ENCODE measurements around the gene CUTA. TPM values are rescaled to one million over a fixed set of nuclear protein-coding genes. Genes with fewer than 3 reads are reported as not detected.
"Not testable (repeated sequence)": the region's sequence is repeated elsewhere in the genome, so short reads cannot be mapped to it uniquely, and the experiment has no call there.

Gene CUTA
- total RNA-seq, 1 donor from 2014 or later = 94.6 TPM

DNA sequence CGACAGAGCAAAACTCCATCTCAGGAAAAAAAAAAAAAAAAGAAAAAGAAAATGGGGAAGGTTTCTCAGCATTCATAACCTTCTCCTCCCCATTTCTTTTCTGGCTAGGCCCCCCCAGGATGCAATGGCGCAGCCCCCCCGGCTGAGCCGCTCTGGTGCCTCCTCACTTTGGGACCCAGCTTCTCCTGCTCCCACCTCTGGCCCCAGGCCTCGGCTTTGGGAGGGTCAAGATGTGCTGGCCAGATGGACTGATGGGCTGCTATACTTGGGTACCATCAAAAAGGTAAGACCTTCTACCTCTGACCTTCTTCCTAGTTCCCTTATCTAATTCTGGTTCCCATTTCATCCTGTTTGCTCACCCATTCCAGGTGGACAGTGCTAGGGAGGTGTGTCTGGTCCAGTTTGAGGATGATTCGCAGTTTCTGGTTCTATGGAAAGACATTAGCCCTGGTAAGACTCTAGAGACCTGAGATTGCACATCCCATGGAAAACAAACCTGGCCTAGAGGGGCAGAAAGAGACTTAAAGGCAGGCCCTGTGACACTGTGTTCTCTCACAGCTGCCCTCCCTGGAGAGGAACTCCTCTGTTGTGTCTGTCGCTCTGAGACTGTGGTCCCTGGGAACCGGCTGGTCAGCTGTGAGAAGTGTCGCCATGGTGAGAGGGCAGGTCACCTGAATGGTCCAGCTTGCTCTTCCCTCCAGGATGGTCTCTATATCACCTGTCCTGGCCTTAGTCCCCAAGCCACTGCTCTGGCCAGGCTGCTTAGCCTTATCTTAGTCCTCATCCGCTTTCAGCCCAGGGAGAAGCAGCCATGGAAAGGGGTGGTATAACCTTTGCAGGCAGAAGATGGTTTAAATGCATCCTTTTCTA lies 5.5 kb downstream of the CUTA start:
- intact Hi-C loops (cut with DNase I) = loop anchor here (10.0 kb wide), 1 partner anchor 282 kb away; no protein-coding TSS in a partner anchor
- DNase-seq (ENCODE audit: low spot score) = no peak

DNA sequence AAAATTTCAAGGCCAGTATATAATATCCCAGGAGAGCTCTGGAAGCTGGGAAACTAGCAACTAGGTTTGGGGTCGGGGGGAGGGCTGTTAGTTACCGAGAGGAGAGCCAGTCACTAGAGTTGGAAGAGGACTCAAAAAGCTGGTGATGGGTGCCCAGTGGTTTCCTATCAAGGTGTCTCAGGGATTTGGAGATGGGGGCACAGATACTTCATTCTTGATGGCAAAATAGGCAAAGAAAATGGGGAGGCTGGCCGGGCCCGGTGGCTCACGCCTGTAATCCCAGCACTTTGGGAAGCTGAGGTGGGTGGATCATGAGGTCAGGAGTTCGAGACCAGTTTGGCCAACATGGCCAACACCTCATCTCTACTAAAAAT lies 6.3 kb downstream of the CUTA start:
- intact Hi-C loops (cut with DNase I) = loop anchor here (10.0 kb wide), 1 partner anchor 283 kb away; no protein-coding TSS in a partner anchor
- DNase-seq (ENCODE audit: low spot score) = no peak

DNA sequence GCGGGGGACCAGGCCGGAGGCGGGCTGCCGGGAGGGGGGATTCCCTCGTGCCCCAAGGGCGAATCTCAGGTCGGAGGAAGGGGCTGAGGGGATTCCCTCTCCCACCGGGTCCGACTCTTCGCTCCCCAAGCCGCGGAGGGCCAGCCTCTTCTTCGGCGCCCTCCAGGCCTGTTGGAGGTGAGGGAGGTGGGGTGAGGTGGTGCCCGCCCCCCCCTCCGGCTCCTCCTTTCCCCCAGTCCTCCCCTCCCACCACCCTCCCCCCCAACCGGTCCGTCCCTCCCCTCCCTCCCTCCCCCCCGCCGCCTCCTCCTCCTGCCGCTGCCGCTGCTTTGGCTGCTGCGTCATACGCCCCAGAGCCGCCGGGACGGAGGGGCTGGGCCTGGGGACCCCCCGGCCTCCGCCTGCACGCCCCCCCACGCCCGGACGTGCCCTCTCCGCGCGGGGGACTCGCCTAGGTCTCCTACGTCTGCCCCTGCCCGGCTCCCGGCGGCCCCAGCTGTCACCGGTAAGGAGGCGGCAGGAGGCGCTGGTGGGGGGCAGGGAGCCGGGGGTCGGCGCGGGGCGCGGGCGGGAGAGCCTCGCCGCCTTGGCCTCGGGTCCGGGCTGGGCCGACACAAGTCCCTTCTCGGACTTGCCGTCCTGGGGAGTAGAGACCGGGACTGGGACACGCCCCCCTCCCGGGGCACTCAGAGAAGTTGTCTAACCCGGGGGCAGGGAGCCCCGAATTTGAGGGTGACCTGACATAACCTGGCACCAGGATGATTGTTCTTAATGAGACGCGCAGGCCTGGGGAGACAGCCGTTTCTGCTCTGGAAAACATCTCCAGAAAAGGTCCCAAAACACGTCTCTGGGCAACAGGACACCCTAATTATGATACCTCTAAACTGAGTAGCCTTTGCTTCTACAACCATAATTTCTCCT lies 6.9 kb downstream of the CUTA start, which contains the start of gene PHF1:
Gene PHF1, plus strand, starts transcription at position 304 of the 921 bp plus-strand sequence. CDS start 1,250 bp downstream, outside the sequence.
- DNase-seq (ENCODE audit: low spot score) = no peak
- intact Hi-C loops (cut with DNase I) = loop anchor here (1.0 to 10.0 kb wide), 3 partner anchors 7 to 284 kb away; partner anchors contain the start of genes CUTA and KIFC1

DNA sequence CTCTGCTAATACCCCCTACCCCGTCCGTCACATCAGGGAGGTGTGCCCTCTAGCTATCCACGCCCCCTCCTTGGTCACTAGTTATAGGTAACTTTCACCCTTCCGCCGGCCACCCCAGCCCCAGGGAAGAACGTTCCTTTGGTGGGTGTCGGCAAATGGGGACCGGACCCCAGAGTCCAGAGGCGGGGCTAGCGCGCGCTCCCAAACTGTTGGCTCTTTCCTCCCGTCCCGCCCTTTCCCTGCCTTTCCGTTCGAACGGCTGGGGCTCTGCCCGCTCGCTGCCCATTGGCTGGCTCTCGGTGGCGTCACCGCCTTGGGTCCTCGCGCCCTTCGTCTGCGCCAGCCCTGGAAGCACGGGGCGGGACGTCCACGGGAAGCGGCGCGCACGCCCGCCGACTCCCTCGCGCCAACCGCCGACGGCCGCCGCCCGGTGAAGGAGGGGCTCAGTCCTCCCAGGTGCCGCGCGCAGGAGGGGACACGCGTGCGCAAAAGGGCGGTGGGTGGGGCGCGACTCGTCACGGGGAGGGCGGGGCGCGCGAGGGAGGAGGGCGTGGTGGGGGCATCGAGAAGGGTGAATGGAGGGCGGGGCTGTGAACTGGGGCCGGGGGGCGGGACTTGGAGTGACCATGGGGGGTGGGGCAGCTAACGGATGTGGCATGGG lies 7.7 kb downstream of the CUTA start:
- DNase-seq (ENCODE audit: low spot score) = peak; percentile 99
- intact Hi-C loops (cut with DNase I) = loop anchor here (1.0 to 10.0 kb wide), 3 partner anchors 8 to 285 kb away; partner anchors contain the start of genes CUTA and KIFC1

DNA sequence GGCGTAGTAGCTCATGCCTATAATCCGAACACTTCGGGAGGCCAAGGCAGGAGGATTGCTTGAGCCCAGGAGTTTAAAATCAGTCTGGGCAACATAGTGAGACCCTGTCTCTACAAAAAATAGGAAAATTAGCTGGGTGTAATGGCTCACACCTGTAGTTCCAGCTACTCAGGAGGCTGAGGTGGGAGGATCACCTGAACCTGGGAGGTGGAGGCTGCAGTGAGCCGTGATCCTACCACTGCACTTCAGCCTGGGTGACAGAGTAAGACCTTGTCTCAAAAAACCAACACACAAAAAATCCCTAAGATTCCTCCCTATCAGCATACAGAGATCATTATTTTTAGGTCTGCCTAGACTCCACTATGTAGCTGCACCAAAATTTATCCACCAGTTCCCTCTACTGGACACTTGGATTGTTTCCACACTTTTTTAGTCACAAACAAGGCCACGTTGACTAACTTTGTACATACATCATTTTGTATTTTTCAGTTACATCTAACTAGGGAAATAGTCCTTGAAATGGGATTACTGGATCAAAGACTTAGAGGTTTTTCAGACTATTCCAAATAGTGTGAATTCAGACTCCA lies 10.7 kb downstream of the CUTA start:
- intact Hi-C loops (cut with DNase I) = no loop called here
- no peak for DNase-seq (ENCODE audit: low spot score)

DNA sequence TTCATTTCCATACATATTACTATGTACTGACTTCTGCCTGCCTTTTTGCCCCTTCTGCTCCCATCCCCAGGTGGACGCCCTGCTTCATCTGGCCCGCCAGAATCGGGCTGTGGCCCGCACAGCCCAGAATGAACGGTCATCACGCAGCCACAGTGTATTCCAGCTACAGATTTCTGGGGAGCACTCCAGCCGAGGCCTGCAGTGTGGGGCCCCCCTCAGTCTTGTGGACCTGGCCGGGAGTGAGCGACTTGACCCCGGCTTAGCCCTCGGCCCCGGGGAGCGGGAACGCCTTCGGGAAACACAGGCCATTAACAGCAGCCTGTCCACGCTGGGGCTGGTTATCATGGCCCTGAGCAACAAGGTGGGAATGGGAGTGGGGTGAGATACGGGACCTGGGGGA lies 11.8 kb downstream of the CUTA start:
- no peak for DNase-seq (ENCODE audit: low spot score)
- intact Hi-C loops (cut with DNase I) = no loop called here

DNA sequence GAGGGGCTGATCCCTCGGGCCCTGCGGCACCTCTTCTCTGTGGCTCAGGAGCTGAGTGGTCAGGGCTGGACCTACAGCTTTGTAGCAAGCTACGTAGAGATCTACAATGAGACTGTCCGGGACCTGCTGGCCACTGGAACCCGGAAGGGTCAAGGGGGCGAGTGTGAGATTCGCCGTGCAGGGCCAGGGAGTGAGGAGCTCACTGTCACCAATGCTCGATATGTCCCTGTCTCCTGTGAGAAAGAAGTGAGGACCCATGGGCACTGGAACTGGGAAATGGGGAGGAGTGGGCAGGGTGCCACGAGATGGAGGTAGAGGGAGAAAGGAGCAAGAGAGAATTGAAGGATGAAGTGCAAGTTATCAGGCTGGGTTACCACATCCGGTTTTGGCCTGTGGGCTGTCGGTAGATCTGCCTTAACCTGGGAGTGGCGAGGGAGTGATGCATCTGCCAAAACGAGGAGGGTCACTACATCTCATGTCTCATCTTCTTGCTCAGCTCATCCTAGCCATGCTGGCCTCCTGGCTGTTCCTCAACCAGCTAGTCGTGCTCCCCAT lies 12.4 kb downstream of the CUTA start:
- no peak for DNase-seq (ENCODE audit: low spot score)
- intact Hi-C loops (cut with DNase I) = no loop called here

DNA sequence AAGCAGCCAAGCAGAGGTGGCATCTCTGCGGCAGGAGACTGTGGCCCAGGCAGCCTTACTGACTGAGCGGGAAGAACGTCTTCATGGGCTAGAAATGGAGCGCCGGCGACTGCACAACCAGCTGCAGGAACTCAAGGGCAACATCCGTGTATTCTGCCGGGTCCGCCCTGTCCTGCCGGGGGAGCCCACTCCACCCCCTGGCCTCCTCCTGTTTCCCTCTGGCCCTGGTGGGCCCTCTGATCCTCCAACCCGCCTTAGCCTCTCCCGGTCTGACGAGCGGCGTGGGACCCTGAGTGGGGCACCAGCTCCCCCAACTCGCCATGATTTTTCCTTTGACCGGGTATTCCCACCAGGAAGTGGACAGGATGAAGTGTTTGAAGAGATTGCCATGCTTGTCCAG lies 13.0 kb downstream of the CUTA start:
- DNase-seq (ENCODE audit: low spot score) = no peak
- intact Hi-C loops (cut with DNase I) = no loop called here

DNA sequence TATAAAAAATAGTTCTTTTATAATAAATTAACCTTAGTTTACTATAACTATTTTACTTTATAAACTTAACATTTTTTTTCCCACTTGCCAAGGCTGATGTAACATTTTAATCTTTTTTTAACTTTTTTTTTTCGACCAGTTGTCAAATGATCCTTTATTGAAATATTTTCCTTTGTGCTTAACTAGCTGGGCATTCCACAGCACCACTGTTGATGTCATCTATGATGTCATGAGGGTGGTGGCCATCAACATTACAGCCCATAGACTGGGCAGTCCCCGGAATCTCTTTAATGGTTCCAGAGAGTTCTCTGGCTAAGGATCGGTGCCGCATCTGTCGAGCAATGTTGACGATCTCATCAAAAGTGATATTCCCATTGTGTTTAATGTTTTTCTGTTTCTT lies 18.0 kb downstream of the CUTA start:
- DNase-seq (ENCODE audit: low spot score); intact Hi-C loops (cut with DNase I): not testable (repeated sequence)

DNA sequence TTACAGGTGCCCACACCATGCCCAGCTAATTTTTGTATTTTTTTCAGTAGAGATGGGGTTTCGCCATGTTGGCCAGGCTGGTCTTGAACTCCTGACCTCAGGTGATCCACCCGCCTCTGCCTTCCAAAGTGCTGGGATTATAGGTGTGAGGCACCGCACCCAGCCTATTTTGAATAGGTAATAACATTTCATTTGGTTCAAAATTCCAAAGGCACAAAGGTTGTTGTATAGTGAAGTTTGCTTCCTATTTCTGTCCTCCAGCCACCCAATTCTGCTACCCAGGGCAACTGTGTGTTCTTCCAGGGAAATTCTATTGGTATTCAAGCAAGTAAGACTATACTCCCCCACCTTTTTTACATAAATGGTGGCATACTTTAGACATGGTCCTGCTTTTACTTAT lies 19.3 kb downstream of the CUTA start:
- DNase-seq (ENCODE audit: low spot score); intact Hi-C loops (cut with DNase I): not testable (repeated sequence)

DNA sequence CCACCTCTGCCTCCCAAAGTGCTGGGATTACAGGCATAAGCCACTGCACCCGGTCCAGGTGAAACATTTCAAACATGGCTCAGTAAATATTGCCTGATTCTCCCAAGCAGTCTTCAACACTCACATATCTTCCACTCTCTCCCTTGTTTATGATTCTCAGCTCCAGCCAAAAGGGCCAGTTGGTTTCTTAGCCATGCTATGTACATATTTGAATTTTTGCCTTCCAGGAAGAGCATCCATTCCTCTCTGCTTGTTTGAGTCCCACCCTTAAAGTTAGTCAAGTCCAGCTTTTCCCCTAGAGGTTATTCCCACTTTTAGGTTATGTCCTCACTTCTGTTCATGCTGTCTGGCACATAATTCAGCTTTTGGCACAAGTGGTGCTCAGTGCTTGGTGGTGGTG lies 20.4 kb downstream of the CUTA start:
- intact Hi-C loops (cut with DNase I) = no loop called here
- no peak for DNase-seq (ENCODE audit: low spot score)

DNA sequence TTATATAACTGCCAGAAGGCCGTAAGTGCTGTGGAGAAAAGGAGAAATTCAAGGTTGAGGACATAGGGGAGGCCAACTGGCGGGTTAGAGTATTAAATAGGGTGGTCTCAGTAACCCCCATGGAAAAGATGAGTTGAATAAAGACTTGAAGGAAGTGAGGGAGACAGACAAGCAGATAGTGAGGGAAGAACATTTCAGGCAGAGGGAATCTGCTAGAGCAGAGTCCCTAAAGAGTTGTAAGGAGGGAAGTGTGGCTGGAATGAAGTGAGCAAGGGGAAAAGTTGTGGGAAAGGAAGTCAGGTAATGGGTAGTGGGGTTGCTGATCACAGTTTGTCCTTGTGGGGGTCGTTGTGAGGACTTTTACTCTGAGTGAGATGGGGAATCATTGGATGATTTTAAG lies 24.9 kb downstream of the CUTA start:
- intact Hi-C loops (cut with DNase I) = no loop called here

DNA sequence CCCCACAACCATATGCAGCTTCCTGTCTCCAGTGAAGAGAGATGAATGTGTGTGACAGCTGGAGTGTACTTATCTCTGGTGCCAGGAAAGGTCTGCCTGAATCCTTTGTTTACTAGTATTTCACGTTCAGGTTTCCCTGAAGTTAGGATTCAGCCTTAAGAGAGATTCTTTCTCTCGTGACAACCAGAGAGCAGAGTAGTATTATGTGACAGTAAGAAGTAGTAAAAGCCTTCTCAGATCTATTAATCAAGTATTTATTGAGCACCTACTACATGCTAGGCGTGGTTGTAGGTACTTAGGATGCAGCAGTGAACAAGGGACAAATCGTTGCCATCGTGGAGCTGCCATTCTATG lies 25.3 kb downstream of the CUTA start:
- no peak for DNase-seq (ENCODE audit: low spot score)
- intact Hi-C loops (cut with DNase I) = no loop called here

More for the DNA sequence above, 24.9 kb downstream of the CUTA start:
- DNase-seq (ENCODE audit: low spot score) = no peak

DNA sequence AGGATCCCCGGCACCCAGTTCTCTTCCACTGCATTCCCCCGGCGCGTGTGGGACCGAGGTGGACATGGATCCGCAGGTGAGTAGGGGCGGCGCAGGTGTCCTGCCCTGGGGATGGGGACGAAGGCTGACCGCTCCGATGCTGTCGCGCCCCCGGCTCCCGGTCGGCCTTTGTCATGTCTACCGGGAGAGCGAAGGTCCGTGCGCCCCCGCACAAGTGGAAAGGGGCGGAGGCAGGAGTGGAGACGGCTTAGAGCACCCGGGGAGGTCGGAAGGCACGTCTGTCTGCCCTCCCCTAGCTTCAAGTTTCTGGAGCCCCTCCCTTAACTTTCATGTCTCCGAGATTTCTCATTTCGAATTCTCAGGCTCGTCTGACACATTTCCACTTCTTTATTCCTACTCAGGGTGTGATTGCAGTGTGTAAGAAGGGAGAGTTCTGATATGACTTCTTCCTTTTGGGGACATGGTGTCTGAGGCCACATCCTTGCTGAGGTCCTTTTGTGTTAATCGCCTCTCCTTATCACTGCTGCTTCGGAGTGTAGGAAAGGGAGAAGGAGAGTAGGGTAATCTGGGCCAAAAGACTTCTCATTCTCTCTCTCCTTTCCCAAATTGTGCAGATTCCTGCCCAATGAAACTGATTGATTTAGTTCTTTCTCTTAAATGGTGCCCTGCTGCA lies 25.8 kb downstream of the CUTA start:
- intact Hi-C loops (cut with DNase I) = loop anchor here (1.0 to 2.0 kb wide), 3 partner anchors 18 to 179 kb away; no protein-coding TSS in a partner anchor
- no peak for DNase-seq (ENCODE audit: low spot score)

DNA sequence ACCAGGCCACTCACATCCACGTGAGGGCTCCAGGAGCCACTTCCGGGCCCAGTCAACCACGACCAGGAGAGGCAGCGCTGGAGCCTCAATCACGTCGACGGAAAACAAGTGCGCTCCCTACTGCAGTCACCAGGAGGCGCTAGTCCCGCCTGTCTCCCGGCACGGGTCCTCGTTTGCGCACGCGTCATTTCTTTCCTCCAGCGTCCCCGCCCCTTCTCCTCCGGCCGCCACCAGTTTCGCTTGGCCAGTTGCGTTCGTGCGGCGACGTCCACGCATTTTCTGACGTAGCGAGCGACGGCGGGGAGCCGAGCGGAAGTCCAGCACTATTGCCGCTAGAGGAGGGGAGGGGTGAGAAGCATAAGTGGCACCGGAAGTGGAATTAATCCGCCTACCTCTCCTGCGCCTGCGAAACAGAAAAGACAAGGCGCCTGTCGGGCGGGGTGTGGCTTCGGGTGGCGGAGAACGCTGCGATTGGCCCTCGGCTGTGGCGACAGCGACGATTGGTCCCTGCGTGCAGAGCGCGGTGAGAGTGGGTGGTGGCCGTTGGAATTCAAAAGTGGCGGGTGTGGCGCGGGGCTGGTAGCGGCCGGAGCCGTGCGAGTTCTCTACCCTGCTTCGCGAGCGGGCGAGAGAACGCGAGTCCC lies 26.5 kb downstream of the CUTA start, which contains the start of gene KIFC1:
Gene KIFC1, plus strand, starts transcription at position 546 of the 644 bp plus-strand sequence. CDS start 163 bp downstream, outside the sequence.
- intact Hi-C loops (cut with DNase I) = loop anchor here (1.0 to 2.0 kb wide), 3 partner anchors 19 to 179 kb away; no protein-coding TSS in a partner anchor
- peak; percentile 100 for DNase-seq (ENCODE audit: low spot score)

DNA sequence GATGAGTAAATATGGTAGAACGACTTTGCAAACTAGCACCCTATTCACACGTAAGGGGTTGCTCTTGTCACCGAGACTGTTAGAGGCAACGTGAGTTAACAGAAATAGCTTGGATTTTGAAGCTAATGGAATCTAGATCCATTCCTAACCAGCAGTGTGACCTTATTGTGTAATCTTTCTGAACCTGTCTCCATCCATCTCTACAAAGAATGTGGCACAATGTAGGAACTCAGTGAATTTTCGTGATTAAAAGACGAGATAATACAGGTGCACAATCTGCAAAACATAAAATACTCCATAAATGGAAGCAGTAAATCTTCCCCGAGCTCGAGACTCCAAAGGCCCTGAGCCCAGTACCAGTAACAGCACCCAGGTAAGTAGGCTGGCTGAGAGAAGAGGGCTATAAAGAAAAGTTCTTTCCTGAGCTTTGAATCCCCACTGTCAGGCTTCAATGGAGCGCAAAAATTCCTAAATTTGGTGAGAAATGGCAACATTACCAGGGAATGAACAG lies 27.1 kb downstream of the CUTA start:
- intact Hi-C loops (cut with DNase I) = loop anchor here (1.0 to 2.0 kb wide), 3 partner anchors 19 to 180 kb away; no protein-coding TSS in a partner anchor

DNA sequence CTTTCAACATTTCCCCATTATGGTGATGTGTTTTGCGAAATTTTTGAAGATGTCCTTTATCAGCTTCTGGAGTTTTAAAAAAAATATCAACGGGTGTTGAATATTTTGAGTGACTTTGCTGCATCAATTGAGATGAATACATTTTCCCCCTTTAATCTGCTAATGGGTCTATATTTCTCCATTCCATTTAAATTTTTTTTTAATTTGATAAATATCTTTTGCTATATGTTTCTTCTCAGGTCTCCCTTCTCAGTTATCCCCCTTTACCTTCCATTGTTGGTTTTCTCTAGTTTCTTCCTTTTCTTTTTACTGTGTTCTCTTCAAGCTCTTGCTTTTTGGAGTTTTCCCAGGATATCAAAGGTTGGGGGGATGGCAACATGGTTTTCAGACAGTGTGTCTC lies 27.7 kb downstream of the CUTA start:
- intact Hi-C loops (cut with DNase I) = loop anchor here (2.0 kb wide), 1 partner anchor 181 kb away; no protein-coding TSS in a partner anchor
- DNase-seq (ENCODE audit: low spot score) = no peak

More for the DNA sequence above, 27.1 kb downstream of the CUTA start:
- no peak for DNase-seq (ENCODE audit: low spot score)
